ENCODE measurements around the gene PAQR4. TPM values are rescaled to one million over a fixed set of nuclear protein-coding genes. Genes with fewer than 3 reads are reported as not detected.

PAQR4 gene
- 34.4 and 38.0 TPM in 2 replicates for total RNA-seq

DNA sequence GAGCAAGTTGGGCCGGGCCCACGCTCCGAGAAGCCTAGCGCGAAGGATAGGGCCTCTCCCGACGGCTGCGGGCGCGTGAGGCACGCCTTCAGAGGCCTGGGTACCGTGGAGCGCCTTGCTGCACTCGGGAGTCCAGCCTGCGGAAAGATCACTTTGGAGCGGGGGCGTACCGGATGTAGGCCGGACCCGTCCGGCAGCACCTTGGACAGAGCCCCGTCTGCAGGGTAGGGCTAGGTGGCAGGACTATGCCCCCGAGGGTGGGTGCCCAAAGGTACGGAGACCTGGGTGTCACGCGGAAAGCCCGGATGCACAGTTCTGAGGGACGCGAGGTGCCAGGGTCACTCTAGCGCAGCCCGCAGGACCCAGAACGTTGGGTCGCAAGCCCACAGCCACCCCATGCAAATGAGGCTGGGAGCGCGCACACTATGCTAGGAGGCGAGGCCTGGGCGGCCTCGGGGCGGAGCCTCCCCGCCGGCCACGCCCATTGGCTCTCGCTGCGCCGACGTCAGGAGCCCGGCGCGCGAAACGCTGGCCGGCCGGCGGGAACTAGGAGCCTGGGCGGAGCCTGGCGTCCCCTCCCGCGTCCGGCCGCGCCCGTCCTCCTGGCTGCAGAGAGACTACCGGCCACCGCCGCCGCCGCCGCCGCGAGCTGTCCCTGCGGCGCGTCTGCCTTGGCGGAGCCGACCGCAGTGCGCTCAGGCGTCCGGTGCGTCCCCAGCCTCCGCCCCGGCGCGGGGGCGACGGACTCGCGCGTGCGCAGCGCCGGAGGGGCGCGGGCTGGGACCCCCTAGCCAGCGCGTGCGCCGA lies at the start of gene PAQR4:
Gene PAQR4, plus strand, starts transcription at position 611 of the 807 bp plus-strand sequence. CDS start 327 bp downstream, outside the sequence.

DNA sequence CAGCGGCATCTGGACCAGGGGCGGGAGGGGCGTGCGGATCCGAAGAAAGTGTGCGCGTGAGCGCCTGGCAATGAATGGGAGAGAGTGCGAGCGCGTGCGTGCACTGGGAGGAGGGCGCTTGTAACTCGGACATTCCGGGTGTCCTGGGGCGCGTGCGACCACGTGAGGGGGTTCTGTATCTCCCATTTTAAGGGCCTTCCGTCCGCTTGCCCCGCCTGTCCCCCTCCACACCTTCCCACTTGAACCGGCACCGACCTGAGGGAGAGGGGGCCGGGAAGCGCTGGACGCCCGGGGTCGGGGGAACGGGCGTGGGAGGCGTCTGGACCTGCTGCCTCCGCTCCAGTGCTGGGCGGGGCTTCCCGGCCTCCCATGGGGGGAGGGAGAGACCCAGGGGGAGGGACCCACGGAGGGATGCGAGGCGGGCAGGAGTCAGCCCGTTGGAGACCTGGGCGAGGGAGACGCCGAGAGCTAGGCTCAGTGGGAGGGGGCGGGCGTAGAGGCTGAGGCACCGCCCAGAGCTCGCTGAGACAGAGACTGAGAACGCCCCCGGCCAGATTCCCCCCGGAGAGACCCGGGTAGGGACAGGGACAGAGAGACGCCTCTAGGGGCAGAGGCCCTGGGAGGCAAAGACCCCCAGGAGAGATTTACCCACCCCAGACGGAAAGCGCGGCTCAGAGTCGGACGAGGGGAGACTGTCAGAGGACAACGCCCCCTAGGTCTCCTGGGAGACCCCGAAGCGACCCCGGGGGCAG lies 5.2 kb upstream of the PAQR4 start, which contains the start of gene KREMEN2:
Gene KREMEN2, plus strand, starts transcription at position 553 of the 752 bp plus-strand sequence. CDS start 246 bp downstream, outside the sequence.

DNA sequence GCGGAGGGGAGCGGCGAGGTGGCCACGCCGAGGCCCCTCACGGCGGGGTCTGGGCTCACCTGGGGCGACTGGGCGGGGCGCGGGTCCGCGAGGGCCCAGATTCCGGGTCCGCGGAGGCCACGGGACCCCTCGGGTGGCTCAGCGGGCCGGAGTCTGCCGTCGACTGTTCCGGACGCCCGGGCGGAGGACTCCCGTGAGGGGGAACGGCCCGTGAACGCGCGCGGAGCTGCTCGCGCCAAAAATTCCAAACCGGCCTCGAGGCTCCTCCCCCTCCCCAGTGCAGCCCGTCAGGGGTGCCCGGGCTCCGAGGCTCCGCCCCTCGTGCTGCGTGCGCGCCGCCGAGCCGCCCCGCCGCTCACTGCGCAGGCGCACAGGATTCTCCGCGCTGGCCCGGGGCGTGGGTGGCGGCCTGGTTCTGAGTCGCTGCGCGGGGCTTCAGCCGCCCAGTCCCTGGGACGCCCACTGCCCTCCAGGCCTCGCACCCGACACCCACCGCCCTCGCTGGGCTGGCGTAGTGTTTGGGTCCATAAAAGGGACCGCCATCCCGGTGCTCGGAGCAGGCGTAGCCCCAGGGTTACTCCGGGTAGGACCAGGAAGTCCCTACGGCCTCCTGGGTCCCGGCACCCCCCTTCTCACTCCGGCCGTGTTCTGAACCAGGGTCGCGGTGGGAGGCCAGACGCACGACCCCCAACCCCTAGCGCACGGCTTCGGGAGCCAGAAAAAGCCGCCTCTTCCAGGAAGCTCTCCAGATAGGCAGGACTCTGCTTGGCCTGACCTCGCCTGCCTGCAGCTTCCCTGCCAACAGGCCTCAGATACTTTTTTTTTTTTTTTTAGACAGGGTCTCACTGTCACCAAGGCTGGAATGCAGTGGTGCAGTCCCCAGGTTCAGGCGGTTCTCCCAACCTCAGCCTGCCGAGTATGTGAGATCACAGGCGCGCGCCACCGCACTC lies 11.4 kb downstream of the PAQR4 start, which contains the start of gene PKMYT1:
Gene PKMYT1, minus strand, starts transcription at position 220 of the 950 bp plus-strand sequence. CDS start 789 bp downstream, outside the sequence.

DNA sequence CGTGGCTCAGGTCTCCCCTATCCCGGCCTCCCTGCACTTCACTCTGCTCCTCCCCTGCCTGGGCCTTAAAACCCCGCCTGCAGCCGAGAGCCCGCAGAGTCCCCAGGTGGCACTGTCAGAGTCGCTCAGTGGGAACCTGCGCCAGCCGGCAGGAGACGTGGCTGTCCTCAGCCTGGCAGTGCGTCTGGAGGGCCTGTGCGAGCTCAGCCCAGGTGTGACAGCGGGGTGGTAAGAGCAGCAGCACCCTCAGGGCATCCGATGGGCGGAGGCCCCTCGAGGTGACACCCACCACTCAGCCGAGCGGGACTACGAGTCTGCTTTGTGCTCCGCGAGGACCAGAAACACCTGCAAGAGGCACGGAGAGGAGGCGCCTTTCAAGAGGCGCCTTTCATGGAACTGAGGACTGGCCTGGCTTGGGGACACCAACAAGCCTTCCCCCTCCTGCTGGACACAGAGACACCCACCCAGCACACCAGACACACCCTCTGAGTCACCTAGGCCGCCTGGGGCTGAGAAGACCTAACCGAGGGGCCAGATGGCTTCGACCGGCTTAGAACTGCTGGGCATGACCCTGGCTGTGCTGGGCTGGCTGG lies 43.8 kb downstream of the PAQR4 start, which contains the start of gene CLDN9:
Gene CLDN9, plus strand, starts transcription at position 96 of the 593 bp plus-strand sequence. Its CDS starts 440 bp downstream, at position 536.

DNA sequence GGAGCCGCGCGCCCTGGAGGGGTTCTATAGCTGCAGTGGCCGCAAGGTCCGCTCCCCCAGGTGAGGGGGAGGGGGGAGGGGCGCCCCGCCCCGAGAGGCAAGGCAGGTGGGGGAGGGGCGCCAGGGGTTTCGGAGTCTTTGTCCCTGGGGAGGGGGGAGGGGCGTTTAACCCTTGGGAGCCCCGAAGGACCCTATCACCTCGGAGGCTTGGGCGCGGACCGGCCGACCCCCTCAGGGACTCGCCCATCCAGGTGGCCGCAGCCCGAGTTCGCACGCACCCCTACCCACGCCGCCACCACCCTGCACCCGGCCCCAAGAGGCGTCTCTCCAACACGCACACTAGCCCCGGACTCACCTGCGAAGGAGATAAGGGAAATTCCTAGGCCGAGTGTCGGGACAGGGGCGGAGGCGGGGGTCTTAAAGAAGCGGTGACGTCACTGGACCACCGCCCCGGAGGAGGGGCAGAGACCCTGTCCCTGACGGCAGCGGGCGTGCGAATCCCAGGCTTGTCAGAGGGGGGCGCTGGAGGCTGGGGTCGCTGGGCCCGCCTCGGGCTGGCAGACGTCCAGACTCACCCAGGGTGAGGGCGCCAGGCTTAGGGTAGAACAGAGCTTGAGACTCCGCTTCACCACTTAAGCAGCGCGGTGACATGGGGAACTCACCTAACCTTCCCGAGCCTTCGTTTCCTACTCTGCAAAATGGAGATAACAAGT lies 48.8 kb downstream of the PAQR4 start, which contains the start of gene CLDN6:
Gene CLDN6, minus strand, starts transcription at position 390 of the 713 bp plus-strand sequence. CDS start 2,162 bp downstream, outside the sequence.

DNA sequence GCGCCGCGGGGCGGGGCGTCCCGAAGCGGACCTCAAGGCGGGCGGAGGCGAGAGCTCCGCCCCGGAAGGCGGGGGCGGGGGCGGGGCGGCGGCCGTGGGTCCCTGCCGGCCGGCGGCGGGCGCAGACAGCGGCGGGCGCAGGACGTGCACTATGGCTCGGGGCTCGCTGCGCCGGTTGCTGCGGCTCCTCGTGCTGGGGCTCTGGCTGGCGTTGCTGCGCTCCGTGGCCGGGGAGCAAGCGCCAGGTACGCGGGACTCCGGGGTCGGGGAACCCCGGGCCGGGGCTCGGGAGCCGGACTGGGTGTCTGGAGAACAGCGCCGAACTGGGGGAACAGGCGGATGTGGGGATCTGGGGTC lies 51.1 kb downstream of the PAQR4 start, which contains the start of gene TNFRSF12A:
Gene TNFRSF12A, plus strand, starts transcription at position 122 of the 357 bp plus-strand sequence. Its CDS starts 30 bp downstream, at position 152.

Other genes starting within 250 kb of the PAQR4 start
- gene PRSS27, start 249.1 kb upstream of the PAQR4 start, total RNA-seq: 0.31 and 0.76 TPM in 2 replicates
- gene SRRM2, start 216.7 kb upstream of the PAQR4 start, total RNA-seq: 45.6 and 60.4 TPM in 2 replicates
- 292 and 386 TPM in 2 replicates for gene ELOB, start 192.1 kb upstream of the PAQR4 start, total RNA-seq
- not detected in 2 replicates for gene PRSS33, start 181.8 kb upstream of the PAQR4 start, total RNA-seq
- gene PRSS41, start 170.9 kb upstream of the PAQR4 start, total RNA-seq: not detected in 2 replicates
- 0.80 and 3.8 TPM in 2 replicates for gene PRSS21, start 152.1 kb upstream of the PAQR4 start, total RNA-seq
- 0.23 and 0.31 TPM in 2 replicates for gene ZG16B, start 139.0 kb upstream of the PAQR4 start, total RNA-seq
- gene PRSS22, start 111.2 kb upstream of the PAQR4 start, total RNA-seq: 0.34 and 2.8 TPM in 2 replicates
- 50.9 and 55.1 TPM in 2 replicates for gene FLYWCH2, start 86.1 kb upstream of the PAQR4 start, total RNA-seq
- 47.7 and 65.2 TPM in 2 replicates for gene FLYWCH1, start 57.4 kb upstream of the PAQR4 start, total RNA-seq
- 11.7 and 22.4 TPM in 2 replicates for gene KREMEN2, start 5.1 kb upstream of the PAQR4 start, total RNA-seq
- gene PKMYT1, start 11.1 kb downstream of the PAQR4 start, total RNA-seq: 20.1 and 86.7 TPM in 2 replicates
- not detected in 2 replicates for gene CLDN9, start 43.6 kb downstream of the PAQR4 start, total RNA-seq
- gene CLDN6, start 48.8 kb downstream of the PAQR4 start, total RNA-seq: 0.08 TPM in 1 of 2 replicates, not detected in the other
- gene TNFRSF12A, start 51.0 kb downstream of the PAQR4 start, total RNA-seq: 522 and 714 TPM in 2 replicates
- 26.4 and 29.2 TPM in 2 replicates for gene HCFC1R1, start 54.6 kb downstream of the PAQR4 start, total RNA-seq
- gene THOC6, start 54.7 kb downstream of the PAQR4 start, total RNA-seq: 22.3 and 33.0 TPM in 2 replicates
- gene BICDL2, start 67.6 kb downstream of the PAQR4 start, total RNA-seq: 0.23 and 0.78 TPM in 2 replicates
- gene MMP25, start 77.2 kb downstream of the PAQR4 start, total RNA-seq: 0.04 and 0.31 TPM in 2 replicates
- gene IL32, start 96.3 kb downstream of the PAQR4 start, total RNA-seq: 6.5 and 25.3 TPM in 2 replicates
- not detected in 2 replicates for gene ZSCAN10, start 129.9 kb downstream of the PAQR4 start, total RNA-seq
- 22.3 and 22.7 TPM in 2 replicates for gene ZNF205, start 143.2 kb downstream of the PAQR4 start, total RNA-seq
- 4.4 and 5.8 TPM in 2 replicates for gene ZNF213, start 165.7 kb downstream of the PAQR4 start, total RNA-seq
- gene OR1F1, start 218.9 kb downstream of the PAQR4 start, total RNA-seq: not detected in 2 replicates

Measured in hair follicular keratinocyte (primary cell).